IPS-NIHi7 (cell line): ENCODE data around the gene AJUBA.
A peak's percentile ranks its signal among the peaks of the same experiment; 100 is the strongest.
"Not testable (repeated sequence)": the region's sequence is repeated elsewhere in the genome, so short reads cannot be mapped to it uniquely, and the experiment has no call there.

ENCODE experiments used
- DNase-seq: peaks from one replicate; pipeline ENCODE4 v3.0.0; 2012; ENCODE audit warnings: mixed read lengths; ENCODE audit errors: extremely low spot score

The AJUBA gene

GRCh38 chr14:23006188-23006534 lies 23.8 kb upstream of the AJUBA start:
- no peak for DNase-seq

GRCh38 chr14:23005451-23006187 lies 23.3 kb upstream of the AJUBA start:
- DNase-seq: no peak

- DNase-seq: not testable (repeated sequence)
These were observed 21.9 kb upstream of the AJUBA start for GRCh38 chr14:23004274-23004673.

GRCh38 chr14:23002592-23002991 lies 20.2 kb upstream of the AJUBA start:
- DNase-seq: no peak

GRCh38 chr14:23000860-23001259 lies 18.5 kb upstream of the AJUBA start:
- DNase-seq: no peak

- DNase-seq: no peak
These were observed 16.1 kb upstream of the AJUBA start for GRCh38 chr14:22998329-22999012.

- no peak for DNase-seq
These were observed 15.4 kb upstream of the AJUBA start for GRCh38 chr14:22997676-22998323.

- DNase-seq: no peak
These were observed 14.7 kb upstream of the AJUBA start for GRCh38 chr14:22996768-22997654.

GRCh38 chr14:22995889-22996625 lies 13.7 kb upstream of the AJUBA start:
- no peak for DNase-seq

GRCh38 chr14:22994762-22995275 lies 12.5 kb upstream of the AJUBA start:
- DNase-seq: no peak

GRCh38 chr14:22993517-22993916 lies 11.2 kb upstream of the AJUBA start:
- DNase-seq: no peak

GRCh38 chr14:22991852-22992251 lies 9.5 kb upstream of the AJUBA start:
- no peak for DNase-seq

- DNase-seq: no peak
These were observed 4.9 kb upstream of the AJUBA start for GRCh38 chr14:22987291-22987690.

- peak; percentile 81 for DNase-seq
These were observed 4.2 kb upstream of the AJUBA start for GRCh38 chr14:22986508-22987054.

GRCh38 chr14:22985894-22986507 lies 3.6 kb upstream of the AJUBA start:
- DNase-seq: no peak

- DNase-seq: no peak
These were observed 2.8 kb upstream of the AJUBA start for GRCh38 chr14:22984959-22985658.

- peak; percentile 53 for DNase-seq
These were observed 375 bp downstream of the AJUBA start for GRCh38 chr14:22981876-22982476.

GRCh38 chr14:22981090-22981875 lies 1.1 kb downstream of the AJUBA start:
- DNase-seq: peak; percentile 26
